Gastrocnemius medialis (tissue), 4 donors: Measurements from ENCODE around the gene PRKACA.

Source experiments
- POLR2A ChIP-seq, 2 donors: fragments of 450-650 bp; IDR thresholded peaks; one replicate each; pipeline ENCODE4 v1.6.1; 2017; ENCODE audit warnings: antibody characterized with exemption in 2 of 2, mild to moderate bottlenecking in 2 of 2, moderate library complexity in 2 of 2
- TF ChIP-seq, protein P1 (sequence below), 5 experiments: fragments of 450-650 bp in 3 of 5; fragments of 200-600 bp in 2 of 5; sonication (generic) in 2 of 5; IDR thresholded peaks in 4 of 5; conservative IDR thresholded peaks in 1 of 5; 1 replicate in 4 of 5; 2 replicates in 1 of 5; pipeline ENCODE4 v1.5.1; 2016 to 2019; ENCODE audit warnings: antibody characterized with exemption in 5 of 5, mild to moderate bottlenecking in 3 of 5, moderate library complexity in 3 of 5

DNA sequence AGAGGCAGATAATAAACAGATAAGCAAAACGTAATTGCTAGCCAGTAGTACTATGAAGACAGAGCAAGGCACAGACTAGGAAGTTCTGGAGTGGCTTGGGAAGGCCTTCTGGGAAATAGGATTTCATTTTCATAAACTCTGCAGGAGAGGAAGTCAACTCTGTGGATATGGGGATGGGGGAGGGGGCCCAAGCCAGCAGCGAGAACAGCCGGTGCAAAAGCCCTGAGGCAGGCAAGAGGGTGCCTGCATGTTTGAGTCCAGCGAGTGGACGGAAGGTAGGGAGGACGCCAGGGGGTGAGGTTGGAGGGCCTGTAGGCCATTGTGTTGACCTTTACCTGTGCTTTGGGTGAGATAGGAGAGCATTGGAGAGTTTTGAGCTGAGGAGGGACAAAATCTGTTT, 27.8 kb upstream of the PRKACA start:
- TF ChIP-seq, protein P1, sequence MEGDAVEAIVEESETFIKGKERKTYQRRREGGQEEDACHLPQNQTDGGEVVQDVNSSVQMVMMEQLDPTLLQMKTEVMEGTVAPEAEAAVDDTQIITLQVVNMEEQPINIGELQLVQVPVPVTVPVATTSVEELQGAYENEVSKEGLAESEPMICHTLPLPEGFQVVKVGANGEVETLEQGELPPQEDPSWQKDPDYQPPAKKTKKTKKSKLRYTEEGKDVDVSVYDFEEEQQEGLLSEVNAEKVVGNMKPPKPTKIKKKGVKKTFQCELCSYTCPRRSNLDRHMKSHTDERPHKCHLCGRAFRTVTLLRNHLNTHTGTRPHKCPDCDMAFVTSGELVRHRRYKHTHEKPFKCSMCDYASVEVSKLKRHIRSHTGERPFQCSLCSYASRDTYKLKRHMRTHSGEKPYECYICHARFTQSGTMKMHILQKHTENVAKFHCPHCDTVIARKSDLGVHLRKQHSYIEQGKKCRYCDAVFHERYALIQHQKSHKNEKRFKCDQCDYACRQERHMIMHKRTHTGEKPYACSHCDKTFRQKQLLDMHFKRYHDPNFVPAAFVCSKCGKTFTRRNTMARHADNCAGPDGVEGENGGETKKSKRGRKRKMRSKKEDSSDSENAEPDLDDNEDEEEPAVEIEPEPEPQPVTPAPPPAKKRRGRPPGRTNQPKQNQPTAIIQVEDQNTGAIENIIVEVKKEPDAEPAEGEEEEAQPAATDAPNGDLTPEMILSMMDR (IDR thresholded peaks at IDR 0.05 in 4 of 5, conservative IDR thresholded peaks at IDR 0.05 in 1 of 5) = no peak
- no peak for TF ChIP-seq POLR2A (IDR thresholded peaks at IDR 0.05)
